H1 (cell line): ENCODE results near the gene CDCA4. TPM values are rescaled to one million over a fixed set of nuclear protein-coding genes. Genes with fewer than 3 reads are reported as not detected.

Experiments used
- CTCF ChIA-PET: fragments of 300-600 bp; sonication (Branson Sonifier 250); formaldehyde crosslinking; loops from one replicate; lab custom pipeline; 2021; ENCODE audit not compliant: partially characterized antibody; lab: Charles Lee
- POLR2A ChIA-PET: fragments of 300-600 bp; sonication (Branson Sonifier 250); formaldehyde crosslinking; loops from one replicate; lab custom pipeline; 2021; ENCODE audit warnings: inconsistent platforms; ENCODE audit not compliant: partially characterized antibody; lab: Charles Lee
- DNase-seq, 2 experiments: peaks; one replicate each; pipeline versions ENCODE4 v3.0.0 to v3.0.0-alpha.2; 2010 to 2022; ENCODE audit warnings: low spot score in 2 of 2, low read depth in 1 of 2, mixed read lengths in 1 of 2
- FAIRE-seq: peaks from 2 replicates; lab custom pipeline; 2011; peaks lifted over from hg19 to GRCh38; lab: Jason Lieb, UNC
- H2AFZ ChIP-seq: 2 replicates; pipeline ENCODE4 v1.8.1; 2012; ENCODE audit warnings: low read length, inconsistent platforms
- H2AK5ac ChIP-seq: 2 replicates; pipeline ENCODE4 v1.6.1; 2013; ENCODE audit warnings: low read depth, low read length
- H2BK120ac ChIP-seq: replicated peaks from 2 replicates; pipeline ENCODE3; 2013; ENCODE audit warnings: low read depth, low read length, inconsistent platforms
- H2BK12ac ChIP-seq: 2 replicates; pipeline ENCODE4 v1.6.1; 2013; ENCODE audit warnings: low read depth, low read length
- H2BK15ac ChIP-seq: 2 replicates; pipeline ENCODE4 v1.6.1; 2013; ENCODE audit warnings: low read length
- H2BK20ac ChIP-seq: 2 replicates; pipeline ENCODE4 v1.6.1; 2013; ENCODE audit warnings: low read length
- H2BK5ac ChIP-seq: 2 replicates; pipeline ENCODE4 v1.6.1; 2013; ENCODE audit warnings: low read depth, low read length
- H3K14ac ChIP-seq: 2 replicates; pipeline ENCODE4 v1.6.1; 2013; ENCODE audit warnings: inconsistent platforms; ENCODE audit not compliant: insufficient read length
- H3K18ac ChIP-seq: 2 replicates; pipeline ENCODE4 v1.6.1; 2013; ENCODE audit warnings: low read length; ENCODE audit errors: extremely low read depth
- H3K23ac ChIP-seq: 2 replicates; pipeline ENCODE4 v1.6.1; 2013; ENCODE audit warnings: inconsistent platforms; ENCODE audit not compliant: insufficient read length
- H3K23me2 ChIP-seq: 2 replicates; pipeline ENCODE4 v1.6.1; 2013; ENCODE audit warnings: low read depth, low read length
- H3K27ac ChIP-seq: 2 replicates; pipeline ENCODE4 v1.6.1; 2011; ENCODE audit warnings: low read depth, low read length, inconsistent platforms
- H3K27me3 ChIP-seq, 4 experiments: replicated peaks in 1 of 4; 1 replicate in 1 of 4; 2 replicates in 3 of 4; pipeline versions ENCODE4 v1.6.1 to v1.8.1; 2011 to 2013; ENCODE audit warnings: low read length in 3 of 4, mild to moderate bottlenecking in 3 of 4, inconsistent platforms in 2 of 4, mixed read lengths in 2 of 4, moderate library complexity in 1 of 4; ENCODE audit not compliant: control insufficient read depth in 3 of 4, insufficient read depth in 3 of 4; ENCODE audit errors: extremely low read depth in 1 of 4
- H3K36me3 ChIP-seq, 4 experiments: 2 replicates each; pipeline versions ENCODE4 v1.6.1 to v1.8.1; 2011 to 2013; ENCODE audit warnings: mild to moderate bottlenecking in 4 of 4, low read length in 3 of 4, moderate library complexity in 2 of 4, control low read depth in 1 of 4, inconsistent platforms in 1 of 4; ENCODE audit not compliant: insufficient read depth in 4 of 4, control insufficient read depth in 2 of 4
- H3K4ac ChIP-seq: replicated peaks from 2 replicates; pipeline ENCODE3; 2013; ENCODE audit warnings: low read length, low read depth, mixed read lengths, inconsistent platforms; ENCODE audit not compliant: insufficient read length
- H3K4me1 ChIP-seq, 4 experiments: replicated peaks in 1 of 4; 1 replicate in 1 of 4; 2 replicates in 3 of 4; pipeline versions ENCODE4 v1.6.1 to v1.8.1; 2011 to 2013; ENCODE audit warnings: low read length in 3 of 4, inconsistent platforms in 2 of 4, mixed read lengths in 1 of 4; ENCODE audit not compliant: insufficient read depth in 4 of 4, control insufficient read depth in 3 of 4
- H3K4me2 ChIP-seq, 2 experiments: 2 replicates each; pipeline versions ENCODE4 v1.6.1 to v1.8.1; 2011 to 2013; ENCODE audit warnings: low read depth in 2 of 2, low read length in 2 of 2, control low read depth in 1 of 2, inconsistent platforms in 1 of 2, mild to moderate bottlenecking in 1 of 2; ENCODE audit not compliant: insufficient read depth in 1 of 2
- H3K4me3 ChIP-seq, 4 experiments: fragments of 200-600, 300-600 bp in 1 of 4; sonication (generic), shearing (Covaris generic), sonication (Bioruptor Twin) in 1 of 4; 2 replicates each; pipeline versions ENCODE4 v1.5.1 to v1.8.1; 2011 to 2016; ENCODE audit warnings: low read length in 4 of 4, low read depth in 3 of 4, control low read depth in 2 of 4, inconsistent platforms in 2 of 4, mild to moderate bottlenecking in 2 of 4, mixed read lengths in 1 of 4, moderate library complexity in 1 of 4; ENCODE audit not compliant: insufficient read depth in 2 of 4; ENCODE audit errors: extremely low read depth in 1 of 4
- H3K56ac ChIP-seq: replicated peaks from 2 replicates; pipeline ENCODE3; 2013; ENCODE audit warnings: low read depth, mild to moderate bottlenecking, mixed read lengths, low read length, inconsistent platforms; ENCODE audit not compliant: insufficient read length
- H3K79me1 ChIP-seq: 2 replicates; pipeline ENCODE4 v1.6.1; 2013; ENCODE audit warnings: low read depth, low read length, control low read depth
- H3K79me2 ChIP-seq, 2 experiments: 2 replicates each; pipeline versions ENCODE4 v1.6.1 to v1.8.1; 2012 to 2013; ENCODE audit warnings: low read length in 2 of 2, mild to moderate bottlenecking in 2 of 2, inconsistent platforms in 1 of 2; ENCODE audit not compliant: insufficient read depth in 2 of 2, control insufficient read depth in 1 of 2
- H3K9ac ChIP-seq, 4 experiments: replicated peaks in 1 of 4; 1 replicate in 1 of 4; 2 replicates in 3 of 4; pipeline versions ENCODE4 v1.6.1 to v1.8.1; 2011 to 2013; ENCODE audit warnings: low read depth in 3 of 4, low read length in 3 of 4, control low read depth in 2 of 4, mild to moderate bottlenecking in 2 of 4, moderate library complexity in 2 of 4, inconsistent platforms in 1 of 4; ENCODE audit errors: extremely low read depth in 1 of 4
- H3K9me3 ChIP-seq, 2 experiments: 2 replicates each; pipeline versions ENCODE4 v1.6.1 to v1.8.1; 2012 to 2013; ENCODE audit warnings: mild to moderate bottlenecking in 2 of 2, moderate library complexity in 2 of 2, control low read depth in 1 of 2, inconsistent platforms in 1 of 2, low read depth in 1 of 2, low read length in 1 of 2, mixed read lengths in 1 of 2; ENCODE audit not compliant: insufficient read depth in 2 of 2
- H4K20me1 ChIP-seq, 2 experiments: replicated peaks in 1 of 2; 2 replicates each; pipeline versions ENCODE3 to v1.8.1; 2011 to 2013; ENCODE audit warnings: inconsistent platforms in 2 of 2, low read length in 2 of 2, mild to moderate bottlenecking in 1 of 2; ENCODE audit not compliant: insufficient read depth in 2 of 2, control insufficient read depth in 1 of 2
- H4K5ac ChIP-seq: 2 replicates; pipeline ENCODE4 v1.6.1; 2013; ENCODE audit warnings: low read length, low read depth, mixed read lengths, inconsistent platforms; ENCODE audit not compliant: insufficient read length
- H4K8ac ChIP-seq: 2 replicates; pipeline ENCODE4 v1.8.0; 2013; ENCODE audit warnings: mild to moderate bottlenecking, moderate library complexity, low read length, inconsistent platforms; ENCODE audit not compliant: insufficient read depth; ENCODE audit errors: extremely low read depth
- H4K91ac ChIP-seq: replicated peaks from 2 replicates; pipeline ENCODE3; 2013; ENCODE audit warnings: low read length, mixed read lengths, inconsistent platforms; ENCODE audit not compliant: insufficient read length
- BRCA1 ChIP-seq: IDR thresholded peaks from 2 replicates; pipeline ENCODE4 v1.6.1; 2012; ENCODE audit warnings: low read depth, low read length, improper control_type of control experiment
- CBX5 ChIP-seq: fragments of 300-800, 300-1000 bp; sonication (generic); IDR thresholded peaks from 2 replicates; pipeline ENCODE4 v1.7.1; 2016; ENCODE audit warnings: antibody characterized with exemption, low read length, low read depth
- CHD2 ChIP-seq: IDR thresholded peaks from 2 replicates; pipeline ENCODE4 v1.6.1; 2012; ENCODE audit warnings: low read length, improper control_type of control experiment
- KDM1A ChIP-seq: fragments of 200-600, 300-600 bp; sonication (generic); IDR thresholded peaks from 2 replicates; pipeline ENCODE4 v1.7.1; 2016; ENCODE audit warnings: mild to moderate bottlenecking, low read length, borderline replicate concordance
- SIN3A ChIP-seq, 2 experiments: IDR thresholded peaks in 1 of 2; conservative IDR thresholded peaks in 1 of 2; 2 replicates each; pipeline ENCODE4 v1.6.1; 2011 to 2012; ENCODE audit warnings: low read length in 2 of 2, improper control_type of control experiment in 1 of 2, low read depth in 1 of 2, mild to moderate bottlenecking in 1 of 2
- SP2 ChIP-seq: IDR thresholded peaks from 2 replicates; pipeline ENCODE4 v1.6.1; 2012; ENCODE audit warnings: mild to moderate bottlenecking, low read length, inconsistent platforms
- SUZ12 ChIP-seq: fragments of 200-600 bp; sonication (generic); IDR thresholded peaks from 2 replicates; pipeline ENCODE4 v1.6.1; 2012; ENCODE audit warnings: mild to moderate bottlenecking, inconsistent platforms, low read length, moderate library complexity, mixed read lengths
- WGBS, 2 experiments: shearing (Covaris generic) in 1 of 2; methylation state at CpG; one replicate each; pipeline versions ENCODE4 v1.1.6 to v1.1.7; 2013 to 2015; ENCODE audit warnings: low lambda C conversion rate in 2 of 2, mixed read lengths in 2 of 2, inconsistent platforms in 1 of 2, low coverage in 1 of 2, missing lambda C conversion rate in 1 of 2; ENCODE audit not compliant: insufficient replicate concordance in 2 of 2, insufficient coverage in 1 of 2, insufficient read length in 1 of 2; ENCODE audit errors: extremely low coverage in 1 of 2, missing lambda C conversion rate in 1 of 2; 5-methylcytosine and 5-hydroxymethylcytosine counted together
- polyA plus RNA-seq, 7 experiments: library from polyadenylated mRNA; depleted of rRNA in 3 of 7; stranded (reverse) in 5 of 7; unstranded in 2 of 7; fragments of >200 nt in 5 of 7; fragments of 200-250 nt in 2 of 7; gene quantifications; 1 replicate in 5 of 7; 2 replicates in 1 of 7; 4 replicates in 1 of 7; pipeline versions ENCODE4 v1.2.1 to v1.2.3, GENCODE V29; 2011 to 2013; ENCODE audit warnings: missing spikeins in 2 of 7, mixed read lengths in 2 of 7
- total RNA-seq: library from RNA; stranded (reverse); fragmentation: NEBNext Ultra II Directional; extraction: Animal tissue kit (Norgen Biotek cat#: 25700); gene quantifications from 2 replicates; pipeline ENCODE4 v1.2.1, GENCODE V29; 2021
- TF ChIP-seq, protein P1 (sequence below), 3 experiments: IDR thresholded peaks; 1 replicate in 2 of 3; 2 replicates in 1 of 3; pipeline versions ENCODE4 v1.5.1 to v1.6.1; 2011; ENCODE audit warnings: low read length in 3 of 3, mild to moderate bottlenecking in 3 of 3, inconsistent platforms in 2 of 3, low read depth in 1 of 3, moderate library complexity in 1 of 3; ENCODE audit not compliant: insufficient read depth in 1 of 3; ENCODE audit errors: control extremely low read depth in 1 of 3

The CDCA4 gene
- total and polyA plus RNA-seq, 2 of the 8 experiments (the other 6 are each of a cell fraction or from before 2014, with no cell fraction given): 49.9 to 62.4 TPM

DNA sequence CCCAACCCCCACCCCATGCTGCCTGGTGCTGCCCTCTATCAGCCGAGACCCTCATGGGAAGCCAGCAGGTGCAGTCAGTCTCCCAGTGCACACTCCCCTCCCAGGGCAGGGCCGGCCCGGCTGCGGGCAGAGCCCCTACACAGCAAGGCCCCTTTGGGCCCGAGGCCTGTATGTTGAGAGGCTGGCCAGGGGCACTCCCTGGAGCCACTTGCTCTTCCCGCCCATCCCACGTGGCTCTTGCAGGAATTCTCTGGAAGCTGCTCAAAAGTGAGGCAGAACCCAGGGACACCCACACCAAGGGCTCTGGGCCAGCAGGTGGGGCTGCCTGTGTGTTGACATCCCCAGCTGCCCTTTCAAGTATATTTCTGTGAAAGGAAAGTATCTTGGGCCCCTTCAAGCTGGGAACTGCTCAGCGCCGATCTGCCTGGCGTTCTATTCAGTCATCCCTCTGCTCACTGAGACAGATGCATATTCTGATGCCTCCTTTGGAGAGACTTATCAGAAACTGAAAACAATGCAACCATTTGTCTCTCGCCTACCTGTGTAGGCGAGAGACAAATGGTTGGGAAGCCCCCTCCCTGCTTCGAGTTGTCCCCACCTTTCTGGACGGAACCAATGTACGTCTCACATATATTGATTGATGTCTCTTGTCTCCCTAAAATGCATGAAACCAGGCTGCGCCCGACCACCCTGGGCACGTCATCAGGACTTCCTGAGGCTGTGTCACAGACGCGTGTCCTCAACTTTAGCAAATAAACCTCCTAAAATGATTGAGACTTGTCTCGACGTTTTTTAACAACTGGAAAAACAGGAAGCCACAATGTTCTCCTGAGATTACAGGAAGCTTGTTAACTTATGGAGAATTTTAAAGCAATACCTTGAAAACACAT, 38.4 kb upstream of the CDCA4 start:
- DNase-seq (peak in 1 of 2 experiments; percentile 73), FAIRE-seq (no peak)
- Histone ChIP-seq H3K79me1 (no peaks in the 10 kb centered on the region), H3K56ac (peak overlapping the region; percentile 23), H3K36me3 (no peaks in the 10 kb centered on the region), H3K23me2 (peaks cover 7% of the 10 kb centered on the region; the same call in 1 of the 2 replicates), H2BK12ac (0 out of 2 replicates have a peak overlapping the region, but pooled peaks have one; percentile 60), H3K4me2 (no peak overlapping the region), H3K4me1 (peaks cover 0 to 21% (median 14%) of the 10 kb centered on the region in 4 experiments; a peak in 6 of 7 replicates), H3K9ac (no peak overlapping the region), H3K4ac (peak overlapping the region; percentile 53), H3K14ac (no peak overlapping the region), H2BK20ac (no peak overlapping the region), H3K18ac (no peak overlapping the region; the same call in 1 of the 2 replicates), H3K9me3 (no peaks in the 10 kb centered on the region), H4K8ac (no peak overlapping the region), H3K4me3 (no peak overlapping the region), H4K91ac (peak overlapping the region; percentile 73), H2AFZ (no peak overlapping the region; the same call in 1 of the 2 replicates), H2AK5ac (no peak overlapping the region), H2BK120ac (no peak overlapping the region), H2BK15ac (no peak overlapping the region), H4K5ac (no peak overlapping the region), H2BK5ac (no peak overlapping the region), H3K27ac (no peak overlapping the region), H3K23ac (no peak overlapping the region), H3K79me2 (no peaks in the 10 kb centered on the region), H4K20me1 (peaks cover 0 to 1% of the 10 kb centered on the region in 2 experiments), H3K27me3 (peaks cover 2 to 24% (median 18%) of the 10 kb centered on the region in 4 experiments; a peak in 5 of 7 replicates)
- CTCF ChIA-PET: interaction anchor here (0.9 to 5.9 kb wide), 11 partner anchors 14 to 421 kb away, joined by 3 to 30 read pairs (median 4); no protein-coding TSS in a partner anchor
- POLR2A ChIA-PET: interaction anchor here (1.0 to 1.3 kb wide), 3 partner anchors 11 to 75 kb away, joined by 3 to 4 read pairs (median 3); partner anchors contain the start of genes CDCA4 and CLBA1
- 84% methylated on average over 22 of the region's 22 CpGs; no CpG with 5 or more reads in 1 of the 2 experiments for WGBS, 2 experiments
- TF ChIP-seq KDM1A (no peak), SIN3A (conservative IDR thresholded peaks at IDR 0.05 in 1 of 2, IDR thresholded peaks at IDR 0.05 in 1 of 2; ENCODE audit: low read depth in 1 of 2, low read length in 2 of 2) (no peak), BRCA1 (no peak), SUZ12 (no peak), SP2 (no peak), CHD2 (no peak), CBX5 (no peak)
- TF ChIP-seq, protein P1, sequence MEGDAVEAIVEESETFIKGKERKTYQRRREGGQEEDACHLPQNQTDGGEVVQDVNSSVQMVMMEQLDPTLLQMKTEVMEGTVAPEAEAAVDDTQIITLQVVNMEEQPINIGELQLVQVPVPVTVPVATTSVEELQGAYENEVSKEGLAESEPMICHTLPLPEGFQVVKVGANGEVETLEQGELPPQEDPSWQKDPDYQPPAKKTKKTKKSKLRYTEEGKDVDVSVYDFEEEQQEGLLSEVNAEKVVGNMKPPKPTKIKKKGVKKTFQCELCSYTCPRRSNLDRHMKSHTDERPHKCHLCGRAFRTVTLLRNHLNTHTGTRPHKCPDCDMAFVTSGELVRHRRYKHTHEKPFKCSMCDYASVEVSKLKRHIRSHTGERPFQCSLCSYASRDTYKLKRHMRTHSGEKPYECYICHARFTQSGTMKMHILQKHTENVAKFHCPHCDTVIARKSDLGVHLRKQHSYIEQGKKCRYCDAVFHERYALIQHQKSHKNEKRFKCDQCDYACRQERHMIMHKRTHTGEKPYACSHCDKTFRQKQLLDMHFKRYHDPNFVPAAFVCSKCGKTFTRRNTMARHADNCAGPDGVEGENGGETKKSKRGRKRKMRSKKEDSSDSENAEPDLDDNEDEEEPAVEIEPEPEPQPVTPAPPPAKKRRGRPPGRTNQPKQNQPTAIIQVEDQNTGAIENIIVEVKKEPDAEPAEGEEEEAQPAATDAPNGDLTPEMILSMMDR (IDR thresholded peaks at IDR 0.05; ENCODE audit: control extremely low read depth in 1 of 3, insufficient read depth in 1 of 3, low read depth in 1 of 3, low read length in 3 of 3): peak in 1 of 3 experiments; percentile 10; a peak in 1 of 4 replicates
